ENCODE measurements around the gene ZCCHC17. TPM values are rescaled to one million over a fixed set of nuclear protein-coding genes. Genes with fewer than 3 reads are reported as not detected.

ZCCHC17 gene
- total and polyA plus RNA-seq, 8 donors: 1.8 to 39.0 (median 23.2) TPM; not detected in 1

DNA sequence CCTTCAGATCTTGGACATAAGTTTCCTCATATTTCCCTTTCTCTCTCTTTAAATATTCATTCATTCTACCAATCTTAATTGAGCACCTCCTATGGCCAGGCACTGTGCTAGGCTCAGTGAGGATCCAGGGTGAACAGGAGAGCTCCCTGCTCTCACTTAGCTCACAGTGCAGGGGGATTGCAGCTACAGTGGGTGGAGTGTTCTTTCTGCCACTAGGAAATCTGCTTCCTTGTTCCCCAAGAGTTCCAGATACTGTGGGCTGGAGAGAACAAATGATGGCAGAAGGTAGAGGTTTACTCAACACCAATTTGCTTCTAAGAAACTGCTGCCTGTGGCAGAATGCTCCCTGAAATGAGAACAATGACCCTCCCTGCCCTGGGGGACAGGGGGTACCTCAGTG lies 81.2 kb downstream of the ZCCHC17 start:
- TF ChIP-seq CTCF (IDR thresholded peaks at IDR 0.05) (no peak), EP300 (IDR thresholded peaks at IDR 0.05) (no peak), POLR2AphosphoS5 (IDR thresholded peaks at IDR 0.05) (no peak), POLR2A (IDR thresholded peaks at IDR 0.05) (no peak)
- intact Hi-C loops (cut with DNase I; ENCODE audit: low total_unique reads): no loop called here
- no peaks in the 10 kb centered on the region for H3K27me3 ChIP-seq

DNA sequence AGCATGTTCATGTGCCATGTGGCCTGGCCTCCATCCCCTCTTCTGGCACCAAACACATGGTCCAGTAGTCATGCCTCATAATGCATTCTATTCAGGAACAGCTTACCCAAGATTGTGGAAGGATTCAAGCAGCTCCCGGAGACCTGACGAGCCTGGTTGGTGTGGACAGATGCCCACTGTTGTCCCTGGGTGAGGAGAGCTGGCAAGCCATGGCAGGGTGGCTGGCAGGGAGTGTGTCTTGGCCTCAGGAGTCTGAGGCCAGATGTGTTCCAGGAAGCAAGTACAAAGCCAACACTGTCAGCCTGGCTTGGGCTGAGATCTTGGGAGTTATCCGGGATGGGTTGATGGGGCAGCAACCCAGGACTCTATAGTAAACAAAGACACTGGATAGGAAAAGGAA lies 83.3 kb downstream of the ZCCHC17 start:
- H3K4me3 ChIP-seq: no peak overlapping the region
- H3K36me3 ChIP-seq: no peaks in the 10 kb centered on the region
- TF ChIP-seq POLR2A (IDR thresholded peaks at IDR 0.05) (no peak), CTCF (IDR thresholded peaks at IDR 0.05) (no peak), EP300 (IDR thresholded peaks at IDR 0.05) (no peak), POLR2AphosphoS5 (IDR thresholded peaks at IDR 0.05) (no peak)
- peaks cover 0 to 7% (median 0%) of the 10 kb centered on the region in 3 donors for H3K27me3 ChIP-seq
- 75 to 83% (median 79%) methylated on average over 3 of the region's 3 CpGs for WGBS, 5 donors
- intact Hi-C loops (cut with DNase I; ENCODE audit: low total_unique reads): no loop called here
- peaks cover 0 to 8% (median 0%) of the 10 kb centered on the region in 4 donors for H3K4me1 ChIP-seq
- no peak for DNase-seq
- H3K9me3 ChIP-seq: no peaks in the 10 kb centered on the region
- no peak overlapping the region for H3K27ac ChIP-seq

More for the DNA sequence above, 81.2 kb downstream of the ZCCHC17 start:
- H3K36me3 ChIP-seq: no peaks in the 10 kb centered on the region
- H3K27ac ChIP-seq: no peak overlapping the region
- no peak overlapping the region for H3K4me3 ChIP-seq
- H3K9me3 ChIP-seq: no peaks in the 10 kb centered on the region
- H3K4me1 ChIP-seq: peaks cover 13 to 28% (median 16%) of the 10 kb centered on the region in 4 donors
- no peak for DNase-seq

GRCh38 chr1:31381394-31382294 lies 84.8 kb downstream of the ZCCHC17 start:
- H3K4me3 ChIP-seq: no peak overlapping the region
- intact Hi-C loops (cut with DNase I; ENCODE audit: low total_unique reads): no loop called here
- TF ChIP-seq POLR2AphosphoS5 (IDR thresholded peaks at IDR 0.05) (no peak), POLR2A (IDR thresholded peaks at IDR 0.05) (no peak), EP300 (IDR thresholded peaks at IDR 0.05) (no peak), CTCF (IDR thresholded peaks at IDR 0.05) (no peak)
- peak; percentile 51 to 67 for DNase-seq
- H3K27ac ChIP-seq: no peak overlapping the region
- H3K4me1 ChIP-seq: peaks cover 0 to 8% (median 0%) of the 10 kb centered on the region in 4 donors
- H3K36me3 ChIP-seq: no peaks in the 10 kb centered on the region
- H3K9me3 ChIP-seq: no peaks in the 10 kb centered on the region
- H3K27me3 ChIP-seq: peaks cover 0 to 7% (median 0%) of the 10 kb centered on the region in 3 donors
- WGBS, 5 donors: 67 to 80% (median 73%) methylated on average over 6 of the region's 6 CpGs

DNA sequence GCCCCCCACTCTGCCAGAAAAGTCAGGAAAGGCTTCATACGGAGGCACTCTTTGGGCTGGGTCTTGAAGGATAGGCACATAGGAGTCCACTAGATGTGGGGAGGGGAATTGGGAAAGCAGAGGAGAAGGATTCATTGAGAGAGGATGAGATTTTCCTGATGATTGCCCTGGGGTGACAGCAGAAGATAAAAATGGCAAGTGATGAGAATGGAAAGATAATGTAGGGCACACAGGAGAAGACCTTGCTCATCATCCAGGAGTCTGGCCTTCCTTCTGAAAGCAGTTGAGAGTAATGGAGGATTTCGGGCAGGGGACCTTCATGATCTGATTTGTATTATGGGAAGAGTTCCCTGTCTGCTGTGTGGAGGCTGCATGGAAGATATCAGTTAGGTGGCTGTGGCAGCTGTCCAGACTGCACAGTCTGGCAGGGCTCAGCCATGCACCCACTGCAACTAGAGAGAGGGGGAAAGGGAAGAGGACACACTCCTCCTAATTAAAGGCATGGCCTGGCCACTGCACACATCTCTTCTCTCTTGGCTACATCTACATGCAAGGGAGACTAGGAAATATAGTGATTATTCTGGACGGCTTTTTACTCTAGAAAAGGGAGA lies 85.7 kb downstream of the ZCCHC17 start:
- TF ChIP-seq CTCF (IDR thresholded peaks at IDR 0.05) (no peak), EP300 (IDR thresholded peaks at IDR 0.05) (no peak), POLR2AphosphoS5 (IDR thresholded peaks at IDR 0.05) (no peak), POLR2A (IDR thresholded peaks at IDR 0.05) (no peak)
- intact Hi-C loops (cut with DNase I; ENCODE audit: low total_unique reads): no loop called here
- no peaks in the 10 kb centered on the region for H3K36me3 ChIP-seq
- H3K27ac ChIP-seq: no peak overlapping the region
- H3K4me3 ChIP-seq: no peak overlapping the region
- H3K27me3 ChIP-seq: peaks cover 0 to 7% (median 0%) of the 10 kb centered on the region in 3 donors
- H3K4me1 ChIP-seq: no peaks in the 10 kb centered on the region
- no peak for DNase-seq
- H3K9me3 ChIP-seq: no peaks in the 10 kb centered on the region
- whole genome bisulfite sequencing, 5 donors: 82 to 91% (median 89%) methylated on average over 3 of the region's 3 CpGs

All from stomach (tissue), 9 donors.